Ovary (tissue), 3 donors: Measurements from ENCODE around the gene ARRDC5.

Experiments used
- CTCF ChIP-seq, 3 donors: fragments of 450-650 bp in 2 of 3; fragments of 200-600 bp in 1 of 3; IDR thresholded peaks; one replicate each; pipeline versions ENCODE4 v1.5.1 to v1.8.0; 2016 to 2022; ENCODE audit warnings: antibody characterized with exemption in 3 of 3, mild to moderate bottlenecking in 1 of 3
- POLR2A ChIP-seq: fragments of 450-650 bp; IDR thresholded peaks from one replicate; pipeline ENCODE4 v1.6.1; 2017; ENCODE audit warnings: antibody characterized with exemption, mild to moderate bottlenecking, moderate library complexity
- donor health status: DM: no; HTN: no; CAD: no.

- TF ChIP-seq CTCF (IDR thresholded peaks at IDR 0.05) (no peak), POLR2A (no peak)
Measured at GRCh38 chr19:4923276-4923747, 20.6 kb upstream of the ARRDC5 start.
